HepG2 (cell line): ENCODE results near the gene NAV2. TPM values are rescaled to one million over a fixed set of nuclear protein-coding genes. Genes with fewer than 3 reads are reported as not detected.

Experiments
- ARNT2 ChIP-seq: sonication (generic); formaldehyde crosslinking; IDR thresholded peaks from 2 replicates; pipeline ENCODE4 v1.8.0; 2022; ENCODE audit warnings: mild to moderate bottlenecking, low read depth, missing genetic modification reagents, moderate library complexity
- EP300 ChIP-seq, 3 experiments: sonication (generic) in 1 of 3; formaldehyde crosslinking in 1 of 3; IDR thresholded peaks; 2 replicates each; pipeline versions ENCODE4 v1.5.1 to v1.6.1; 2011 to 2020; ENCODE audit warnings: low read depth in 2 of 3, low read length in 2 of 3, borderline replicate concordance in 1 of 3, improper control_type of control experiment in 1 of 3, mild to moderate bottlenecking in 1 of 3, missing genetic modification reagents in 1 of 3, moderate library complexity in 1 of 3
- ETV5 ChIP-seq: IDR thresholded peaks from 2 replicates; pipeline ENCODE4 v1.6.1; 2018; ENCODE audit warnings: missing biosample characterization, missing genetic modification reagents, inconsistent platforms, borderline replicate concordance
- HDAC6 ChIP-seq: fragments of 200-600 bp; sonication (generic); IDR thresholded peaks from 2 replicates; pipeline ENCODE4 v1.7.0; 2017; ENCODE audit warnings: mild to moderate bottlenecking, antibody characterized with exemption, low read length, low read depth
- KLF6 ChIP-seq: IDR thresholded peaks from 2 replicates; pipeline ENCODE4 v1.8.0; 2016; ENCODE audit warnings: missing biosample characterization, missing genetic modification reagents
- PATZ1 ChIP-seq: sonication (generic); formaldehyde crosslinking; IDR thresholded peaks from 2 replicates; pipeline ENCODE4 v1.4.0; 2020; ENCODE audit warnings: missing genetic modification reagents
- SAFB2 ChIP-seq: sonication (generic); formaldehyde crosslinking; IDR thresholded peaks from 2 replicates; pipeline ENCODE4 v1.5.1; 2020; ENCODE audit warnings: missing genetic modification reagents, low read depth, mild to moderate bottlenecking, borderline replicate concordance
- SP140L ChIP-seq: sonication (generic); formaldehyde crosslinking; IDR thresholded peaks from 2 replicates; pipeline ENCODE4 v1.4.0; 2020; ENCODE audit warnings: missing genetic modification reagents, borderline replicate concordance
- TBX2 ChIP-seq: sonication (generic); formaldehyde crosslinking; IDR thresholded peaks from 2 replicates; pipeline ENCODE4 v1.5.0; 2020; ENCODE audit warnings: missing genetic modification reagents, mild to moderate bottlenecking, borderline replicate concordance
- ZBTB7B ChIP-seq: sonication (generic); formaldehyde crosslinking; IDR thresholded peaks from 2 replicates; pipeline ENCODE4 v1.4.0; 2020; ENCODE audit warnings: missing genetic modification reagents
- ZEB1 ChIP-seq: IDR thresholded peaks from 2 replicates; pipeline ENCODE4 v1.6.1; 2012; ENCODE audit warnings: mild to moderate bottlenecking, low read depth, inconsistent platforms; ENCODE audit not compliant: insufficient replicate concordance
- ZNF281 ChIP-seq: sonication (generic); formaldehyde crosslinking; IDR thresholded peaks from 2 replicates; pipeline ENCODE4 v1.4.0; 2020; ENCODE audit warnings: missing genetic modification reagents, borderline replicate concordance
- ZNF343 ChIP-seq: sonication (generic); formaldehyde crosslinking; IDR thresholded peaks from 2 replicates; pipeline ENCODE4 v1.4.0; 2020; ENCODE audit warnings: mild to moderate bottlenecking, missing genetic modification reagents
- ZNF710 ChIP-seq: sonication (generic); formaldehyde crosslinking; IDR thresholded peaks from 2 replicates; pipeline ENCODE4 v1.5.0; 2020; ENCODE audit warnings: mild to moderate bottlenecking, missing genetic modification reagents, borderline replicate concordance
- ZNF784 ChIP-seq: sonication (generic); formaldehyde crosslinking; IDR thresholded peaks from 2 replicates; pipeline ENCODE4 v1.5.1; 2020; ENCODE audit warnings: missing genetic modification reagents, mild to moderate bottlenecking, borderline replicate concordance
- polyA plus RNA-seq, 8 experiments: library from polyadenylated mRNA; depleted of rRNA in 3 of 8; stranded (reverse) in 7 of 8; unstranded in 1 of 8; fragments of >200 nt; fragmentation: Illumina TruSeq in 4 of 8; extraction: Trizol in 4 of 8; gene quantifications; 2 replicates each; pipeline versions ENCODE4 v1.2.1 to v1.2.3, GENCODE V29; 2011 to 2016; ENCODE audit warnings: low read depth in 4 of 8, missing spikeins in 1 of 8, mixed read lengths in 1 of 8; ENCODE audit not compliant: insufficient read depth in 1 of 8
- total RNA-seq, 5 experiments: library from RNA; depleted of rRNA; stranded (reverse); fragments of >200 nt; fragmentation: Illumina TruSeq; extraction: Trizol; gene quantifications; 2 replicates each; pipeline ENCODE4 v1.2.3, GENCODE V29; 2016; ENCODE audit warnings: low read depth in 1 of 5

NAV2 gene
- total and polyA plus RNA-seq, 2 of the 13 experiments (the other 11 are each of a cell fraction or from before 2014, with no cell fraction given), result 9.3 to 34.6 TPM

- TF ChIP-seq PATZ1 (CRISPR knock-in tag) (peak; percentile 28; the same call in 1 of the 2 replicates), SAFB2 (no peak), ZNF710 (CRISPR knock-in tag) (peak; percentile 71; the same call in 1 of the 2 replicates), ZNF343 (CRISPR knock-in tag) (no peak), ZBTB7B (CRISPR knock-in tag) (0 out of 2 replicates have a peak, but pooled peaks have one; percentile 36), ARNT2 (CRISPR knock-in tag) (0 out of 2 replicates have a peak, but pooled peaks have one; percentile 48), TBX2 (CRISPR knock-in tag) (peak; percentile 39; the same call in 1 of the 2 replicates), ZNF784 (no peak), ZEB1 (no peak), ETV5 (CRISPR knock-in tag) (peak; percentile 11; the same call in 1 of the 2 replicates), ZNF281 (peak; percentile 68; the same call in 1 of the 2 replicates), SP140L (CRISPR knock-in tag) (0 out of 2 replicates have a peak, but pooled peaks have one; percentile 31), KLF6 (no peak), HDAC6 (no peak), EP300 (IDR thresholded peaks at IDR 0.05; ENCODE audit: low read depth in 2 of 2, low read length in 2 of 2) (peak in 1 of 2 experiments; percentile 27; a peak in 1 of 4 replicates), EP300 (CRISPR knock-in tag; IDR thresholded peaks at IDR 0.05; ENCODE audit: borderline replicate concordance) (no peak)
Observed at GRCh38 chr11:20021771-20022362, 309.2 kb downstream of the NAV2 start (continued).
